HL-60 (cell line): ENCODE measurements around the gene UNC45A.
A peak's percentile ranks its signal among the peaks of the same experiment; 100 is the strongest.

Source experiments
- DNase-seq, 2 experiments: peaks; one replicate each; pipeline ENCODE4 v3.0.0-alpha.2; 2010 to 2020; ENCODE audit warnings: low read depth in 1 of 2, low spot score in 1 of 2
- H3K27ac ChIP-seq: fragments of 250-450 bp; sonication (Bioruptor Pico); replicated peaks from 2 replicates; pipeline ENCODE4 v1.5.1; 2020; ENCODE audit warnings: mild to moderate bottlenecking, moderate library complexity
- H3K27me3 ChIP-seq: fragments of 250-450 bp; sonication (Bioruptor Pico); 2 replicates; pipeline ENCODE4 v1.5.1; 2021; ENCODE audit warnings: mild to moderate bottlenecking, moderate library complexity; ENCODE audit not compliant: insufficient read depth, poor library complexity, severe bottlenecking
- H3K4me3 ChIP-seq: replicated peaks from 2 replicates; pipeline ENCODE4 v1.5.1; 2011; ENCODE audit warnings: mild to moderate bottlenecking, control low read depth, low read length; ENCODE audit not compliant: insufficient read depth
- GABPA ChIP-seq: IDR thresholded peaks from 2 replicates; pipeline ENCODE4 v1.6.1; 2012; ENCODE audit warnings: low read depth
- POLR2AphosphoS5 ChIP-seq: IDR thresholded peaks from 2 replicates; pipeline ENCODE4 v1.6.1; 2012; ENCODE audit warnings: low read depth
- SPI1 ChIP-seq: IDR thresholded peaks from 2 replicates; pipeline ENCODE4 v1.6.1; 2012; ENCODE audit warnings: low read depth, mild to moderate bottlenecking, borderline replicate concordance
- TF ChIP-seq, protein P1 (sequence below): IDR thresholded peaks from one replicate; pipeline ENCODE4 v1.5.1; 2011; ENCODE audit warnings: low read length, control low read depth, inconsistent platforms; ENCODE audit not compliant: insufficient read depth
- TF ChIP-seq, protein P2 (sequence below): IDR thresholded peaks from 2 replicates; pipeline ENCODE4 v1.6.1; 2012; ENCODE audit warnings: low read depth; ENCODE audit not compliant: insufficient replicate concordance

UNC45A gene

DNA sequence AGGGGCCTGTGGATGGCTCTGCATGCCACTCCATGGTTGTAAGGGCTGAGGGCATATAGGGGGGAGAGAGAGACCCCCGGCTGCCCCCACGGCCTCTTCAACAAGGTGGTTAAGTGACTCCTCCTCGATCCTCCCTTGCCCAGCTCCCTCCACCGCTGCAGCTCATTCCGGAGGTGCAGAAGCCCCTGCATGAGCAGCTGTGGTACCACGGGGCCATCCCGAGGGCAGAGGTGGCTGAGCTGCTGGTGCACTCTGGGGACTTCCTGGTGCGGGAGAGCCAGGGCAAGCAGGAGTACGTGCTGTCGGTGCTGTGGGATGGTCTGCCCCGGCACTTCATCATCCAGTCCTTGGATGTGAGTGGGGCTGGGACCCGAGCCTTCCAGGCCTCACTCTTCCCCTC, 44.2 kb upstream of the UNC45A start:
- no peak overlapping the region for H3K4me3 ChIP-seq
- no peaks in the 10 kb centered on the region for H3K27me3 ChIP-seq
- no peak for DNase-seq
- TF ChIP-seq POLR2AphosphoS5 (0 out of 2 replicates have a peak, but pooled peaks have one; percentile 4), SPI1 (no peak), GABPA (no peak)
- TF ChIP-seq, protein P1, sequence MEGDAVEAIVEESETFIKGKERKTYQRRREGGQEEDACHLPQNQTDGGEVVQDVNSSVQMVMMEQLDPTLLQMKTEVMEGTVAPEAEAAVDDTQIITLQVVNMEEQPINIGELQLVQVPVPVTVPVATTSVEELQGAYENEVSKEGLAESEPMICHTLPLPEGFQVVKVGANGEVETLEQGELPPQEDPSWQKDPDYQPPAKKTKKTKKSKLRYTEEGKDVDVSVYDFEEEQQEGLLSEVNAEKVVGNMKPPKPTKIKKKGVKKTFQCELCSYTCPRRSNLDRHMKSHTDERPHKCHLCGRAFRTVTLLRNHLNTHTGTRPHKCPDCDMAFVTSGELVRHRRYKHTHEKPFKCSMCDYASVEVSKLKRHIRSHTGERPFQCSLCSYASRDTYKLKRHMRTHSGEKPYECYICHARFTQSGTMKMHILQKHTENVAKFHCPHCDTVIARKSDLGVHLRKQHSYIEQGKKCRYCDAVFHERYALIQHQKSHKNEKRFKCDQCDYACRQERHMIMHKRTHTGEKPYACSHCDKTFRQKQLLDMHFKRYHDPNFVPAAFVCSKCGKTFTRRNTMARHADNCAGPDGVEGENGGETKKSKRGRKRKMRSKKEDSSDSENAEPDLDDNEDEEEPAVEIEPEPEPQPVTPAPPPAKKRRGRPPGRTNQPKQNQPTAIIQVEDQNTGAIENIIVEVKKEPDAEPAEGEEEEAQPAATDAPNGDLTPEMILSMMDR = no peak
- TF ChIP-seq, protein P2, sequence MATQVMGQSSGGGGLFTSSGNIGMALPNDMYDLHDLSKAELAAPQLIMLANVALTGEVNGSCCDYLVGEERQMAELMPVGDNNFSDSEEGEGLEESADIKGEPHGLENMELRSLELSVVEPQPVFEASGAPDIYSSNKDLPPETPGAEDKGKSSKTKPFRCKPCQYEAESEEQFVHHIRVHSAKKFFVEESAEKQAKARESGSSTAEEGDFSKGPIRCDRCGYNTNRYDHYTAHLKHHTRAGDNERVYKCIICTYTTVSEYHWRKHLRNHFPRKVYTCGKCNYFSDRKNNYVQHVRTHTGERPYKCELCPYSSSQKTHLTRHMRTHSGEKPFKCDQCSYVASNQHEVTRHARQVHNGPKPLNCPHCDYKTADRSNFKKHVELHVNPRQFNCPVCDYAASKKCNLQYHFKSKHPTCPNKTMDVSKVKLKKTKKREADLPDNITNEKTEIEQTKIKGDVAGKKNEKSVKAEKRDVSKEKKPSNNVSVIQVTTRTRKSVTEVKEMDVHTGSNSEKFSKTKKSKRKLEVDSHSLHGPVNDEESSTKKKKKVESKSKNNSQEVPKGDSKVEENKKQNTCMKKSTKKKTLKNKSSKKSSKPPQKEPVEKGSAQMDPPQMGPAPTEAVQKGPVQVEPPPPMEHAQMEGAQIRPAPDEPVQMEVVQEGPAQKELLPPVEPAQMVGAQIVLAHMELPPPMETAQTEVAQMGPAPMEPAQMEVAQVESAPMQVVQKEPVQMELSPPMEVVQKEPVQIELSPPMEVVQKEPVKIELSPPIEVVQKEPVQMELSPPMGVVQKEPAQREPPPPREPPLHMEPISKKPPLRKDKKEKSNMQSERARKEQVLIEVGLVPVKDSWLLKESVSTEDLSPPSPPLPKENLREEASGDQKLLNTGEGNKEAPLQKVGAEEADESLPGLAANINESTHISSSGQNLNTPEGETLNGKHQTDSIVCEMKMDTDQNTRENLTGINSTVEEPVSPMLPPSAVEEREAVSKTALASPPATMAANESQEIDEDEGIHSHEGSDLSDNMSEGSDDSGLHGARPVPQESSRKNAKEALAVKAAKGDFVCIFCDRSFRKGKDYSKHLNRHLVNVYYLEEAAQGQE = no peak
- no peak overlapping the region for H3K27ac ChIP-seq

DNA sequence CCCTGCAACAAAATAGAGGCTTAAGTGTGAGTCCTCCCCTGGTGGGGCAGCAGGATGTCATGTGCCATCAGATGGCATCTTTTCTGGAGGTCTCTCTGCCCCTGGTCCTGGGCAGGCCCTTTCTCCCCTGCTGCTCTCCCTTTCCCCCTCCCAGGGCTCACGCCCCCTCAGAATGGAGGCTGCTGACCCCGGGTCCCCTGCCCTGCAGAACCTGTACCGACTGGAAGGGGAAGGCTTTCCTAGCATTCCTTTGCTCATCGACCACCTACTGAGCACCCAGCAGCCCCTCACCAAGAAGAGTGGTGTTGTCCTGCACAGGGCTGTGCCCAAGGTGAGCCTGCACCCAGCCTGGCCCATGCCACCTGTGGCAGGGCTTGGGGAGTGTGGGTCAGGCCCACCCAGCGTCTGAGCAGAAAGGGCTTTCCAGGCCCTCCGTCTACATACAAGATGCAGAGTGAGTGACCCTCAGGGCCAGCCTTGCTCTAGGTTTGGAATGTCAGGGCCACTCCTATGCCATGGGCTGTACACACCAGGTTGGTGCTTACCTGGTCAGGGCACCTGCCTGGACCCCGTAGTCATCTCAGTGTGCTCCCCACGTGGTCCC, 43.6 kb upstream of the UNC45A start:
- no peaks in the 10 kb centered on the region for H3K27me3 ChIP-seq
- H3K27ac ChIP-seq = no peak overlapping the region
- no peak for DNase-seq
- TF ChIP-seq, protein P1 = no peak
- TF ChIP-seq GABPA (no peak), SPI1 (no peak), POLR2AphosphoS5 (no peak)
- TF ChIP-seq, protein P2 = no peak
- H3K4me3 ChIP-seq = no peak overlapping the region

DNA sequence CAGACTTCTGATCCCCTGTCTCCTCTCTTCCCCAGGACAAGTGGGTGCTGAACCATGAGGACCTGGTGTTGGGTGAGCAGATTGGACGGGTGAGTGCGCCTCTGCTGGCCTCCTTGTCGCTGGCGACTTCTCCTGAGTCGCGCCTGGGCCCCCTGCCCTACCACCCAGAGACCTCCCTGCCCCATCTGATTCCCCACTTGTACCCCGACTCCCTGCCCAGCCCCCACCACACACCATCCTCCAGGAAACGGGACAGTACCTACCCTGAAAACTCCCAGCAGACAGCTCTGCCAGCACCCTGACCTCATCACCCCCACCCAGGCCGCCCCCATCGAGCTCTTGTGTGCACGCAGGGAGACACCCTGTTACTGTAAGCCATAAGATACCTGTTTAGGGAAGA, 43.1 kb upstream of the UNC45A start:
- Histone ChIP-seq H3K27ac (no peak overlapping the region), H3K4me3 (no peak overlapping the region), H3K27me3 (no peaks in the 10 kb centered on the region)
- DNase-seq = no peak
- TF ChIP-seq POLR2AphosphoS5 = no peak
- TF ChIP-seq SPI1 = no peak
- TF ChIP-seq, protein P1 = no peak
- TF ChIP-seq GABPA = no peak
- TF ChIP-seq, protein P2 = no peak
